ENCODE results near the gene ZNF26. TPM values are rescaled to one million over a fixed set of nuclear protein-coding genes. Genes with fewer than 3 reads are reported as not detected.

The ZNF26 gene
- total RNA-seq, 2 experiments from 2014 or later = 17.4 to 19.1 TPM

- peaks cover 20% of the 10 kb centered on the region for H3K4me1 Mint-ChIP-seq
- H3K9me3 Mint-ChIP-seq = peaks cover 34% of the 10 kb centered on the region
- peaks cover 56% of the 10 kb centered on the region for H3K36me3 Mint-ChIP-seq
- no peak for DNase-seq
- peak overlapping the region; percentile 94 for H3K27ac Mint-ChIP-seq
- H3K4me3 Mint-ChIP-seq = peak overlapping the region; percentile 81
- peaks cover 4% of the 10 kb centered on the region for H3K27me3 Mint-ChIP-seq
Observed at GRCh38 chr12:132986885-132987225, 688 bp downstream of the ZNF26 start.

- no peak for DNase-seq
- H3K36me3 Mint-ChIP-seq = peaks cover 94% of the 10 kb centered on the region
- no peak overlapping the region for H3K27ac Mint-ChIP-seq
- H3K4me1 Mint-ChIP-seq = peaks cover 1% of the 10 kb centered on the region
- no peak overlapping the region for H3K4me3 Mint-ChIP-seq
- H3K27me3 Mint-ChIP-seq = no peaks in the 10 kb centered on the region
- peaks cover 50% of the 10 kb centered on the region for H3K9me3 Mint-ChIP-seq
Observed at GRCh38 chr12:132998741-132999140, 12.6 kb downstream of the ZNF26 start.

- Mint-ChIP-seq H3K9me3 (peaks cover 53% of the 10 kb centered on the region), H3K4me1 (no peaks in the 10 kb centered on the region), H3K4me3 (no peak overlapping the region), H3K36me3 (peaks cover 96% of the 10 kb centered on the region), H3K27me3 (no peaks in the 10 kb centered on the region), H3K27ac (no peak overlapping the region)
- DNase-seq = no peak
Observed at GRCh38 chr12:133010657-133011297, 24.6 kb downstream of the ZNF26 start.

- H3K9me3 Mint-ChIP-seq = peaks cover 53% of the 10 kb centered on the region
- no peak overlapping the region for H3K4me3 Mint-ChIP-seq
- no peaks in the 10 kb centered on the region for H3K27me3 Mint-ChIP-seq
- DNase-seq = no peak
- peaks cover 28% of the 10 kb centered on the region for H3K36me3 Mint-ChIP-seq
- no peaks in the 10 kb centered on the region for H3K4me1 Mint-ChIP-seq
- H3K27ac Mint-ChIP-seq = no peak overlapping the region
Observed at GRCh38 chr12:133023566-133023965, 37.4 kb downstream of the ZNF26 start.

- H3K27me3 Mint-ChIP-seq = no peaks in the 10 kb centered on the region
- peaks cover 9% of the 10 kb centered on the region for H3K36me3 Mint-ChIP-seq
- H3K9me3 Mint-ChIP-seq = peaks cover 44% of the 10 kb centered on the region
- H3K27ac Mint-ChIP-seq = no peak overlapping the region
- H3K4me1 Mint-ChIP-seq = no peaks in the 10 kb centered on the region
- DNase-seq = no peak
- no peak overlapping the region for H3K4me3 Mint-ChIP-seq
Observed at GRCh38 chr12:133026996-133027395, 40.8 kb downstream of the ZNF26 start.

GRCh38 chr12:133037207-133038005 lies 51.2 kb downstream of the ZNF26 start, which contains the start of gene ZNF84:
Gene ZNF84 (plus strand): TSS chr12:133037509. CDS start chr12:133041468, 3,959 bp downstream.
- Mint-ChIP-seq H3K9me3 (peaks cover 44% of the 10 kb centered on the region), H3K36me3 (peaks cover 63% of the 10 kb centered on the region), H3K27me3 (no peaks in the 10 kb centered on the region)

GRCh38 chr12:133038118-133038709 lies 52.0 kb downstream of the ZNF26 start:
- Mint-ChIP-seq H3K36me3 (peaks cover 71% of the 10 kb centered on the region), H3K27me3 (no peaks in the 10 kb centered on the region), H3K27ac (peak overlapping the region; percentile 95), H3K4me1 (peaks cover 7% of the 10 kb centered on the region), H3K4me3 (peak overlapping the region; percentile 87), H3K9me3 (peaks cover 50% of the 10 kb centered on the region)
- no peak for DNase-seq

More at GRCh38 chr12:133037207-133038005, 51.2 kb downstream of the ZNF26 start, which contains the start of gene ZNF84:
- Mint-ChIP-seq H3K27ac (peak within 1 kb of the TSS; percentile 95), H3K4me1 (peaks cover 7% of the 10 kb centered on the region), H3K4me3 (peak within 1 kb of the TSS; percentile 87)
- DNase-seq = peak; percentile 95

GRCh38 chr12:133046698-133047097 lies 60.5 kb downstream of the ZNF26 start:
- no peak for DNase-seq
- Mint-ChIP-seq H3K9me3 (peaks cover 68% of the 10 kb centered on the region), H3K4me3 (no peak overlapping the region), H3K27me3 (no peaks in the 10 kb centered on the region), H3K27ac (no peak overlapping the region), H3K4me1 (no peaks in the 10 kb centered on the region), H3K36me3 (peaks cover 98% of the 10 kb centered on the region)

GRCh38 chr12:133057446-133057845 lies 71.3 kb downstream of the ZNF26 start:
- H3K36me3 Mint-ChIP-seq = peaks cover 71% of the 10 kb centered on the region

GRCh38 chr12:133058203-133059113 lies 72.3 kb downstream of the ZNF26 start:
- Mint-ChIP-seq H3K4me1 (no peaks in the 10 kb centered on the region), H3K27ac (peak overlapping the region; percentile 29), H3K9me3 (peaks cover 52% of the 10 kb centered on the region), H3K4me3 (no peak overlapping the region), H3K36me3 (peaks cover 69% of the 10 kb centered on the region), H3K27me3 (no peaks in the 10 kb centered on the region)
- no peak for DNase-seq

More at GRCh38 chr12:133057446-133057845, 71.3 kb downstream of the ZNF26 start:
- peaks cover 51% of the 10 kb centered on the region for H3K9me3 Mint-ChIP-seq
- no peak overlapping the region for H3K27ac Mint-ChIP-seq
- no peak for DNase-seq
- H3K4me1 Mint-ChIP-seq = no peaks in the 10 kb centered on the region
- no peak overlapping the region for H3K4me3 Mint-ChIP-seq
- no peaks in the 10 kb centered on the region for H3K27me3 Mint-ChIP-seq

- Mint-ChIP-seq H3K4me1 (no peaks in the 10 kb centered on the region), H3K4me3 (no peak overlapping the region), H3K27me3 (no peaks in the 10 kb centered on the region), H3K27ac (no peak overlapping the region), H3K9me3 (peaks cover 68% of the 10 kb centered on the region), H3K36me3 (peaks cover 58% of the 10 kb centered on the region)
- DNase-seq = no peak
Observed at GRCh38 chr12:133061954-133062353, 75.8 kb downstream of the ZNF26 start.

GRCh38 chr12:133063556-133063955 lies 77.4 kb downstream of the ZNF26 start:
- Mint-ChIP-seq H3K9me3 (peaks cover 61% of the 10 kb centered on the region), H3K27me3 (no peaks in the 10 kb centered on the region), H3K4me3 (no peak overlapping the region), H3K36me3 (peaks cover 45% of the 10 kb centered on the region), H3K27ac (no peak overlapping the region), H3K4me1 (no peaks in the 10 kb centered on the region)
- no peak for DNase-seq

GRCh38 chr12:133073836-133074235 lies 87.7 kb downstream of the ZNF26 start:
- Mint-ChIP-seq H3K9me3 (peaks cover 46% of the 10 kb centered on the region), H3K4me3 (no peak overlapping the region), H3K27ac (no peak overlapping the region), H3K36me3 (peaks cover 18% of the 10 kb centered on the region), H3K4me1 (no peaks in the 10 kb centered on the region), H3K27me3 (no peaks in the 10 kb centered on the region)
- DNase-seq = no peak

Measured in activated naive CD8-positive, alpha-beta T cell treated with anti-CD3 and anti-CD28 coated beads for 36 hours (primary cell).